MM.1S (cell line): ENCODE results near the gene RUNX2.

Experiments
- DNase-seq: peaks from one replicate; pipeline ENCODE4 v3.0.0-alpha.2; 2015
- H2AFZ ChIP-seq: fragments of 300-600 bp; sonication (generic); 2 replicates; pipeline ENCODE4 v1.6.0; 2016; ENCODE audit warnings: antibody characterized with exemption, low read length
- H3F3A ChIP-seq: fragments of 300-600 bp; sonication (generic); 2 replicates; pipeline ENCODE4 v1.6.1; 2016; ENCODE audit warnings: mild to moderate bottlenecking, antibody characterized with exemption, low read length, moderate library complexity, mixed read lengths; ENCODE audit not compliant: insufficient read depth
- H3K27ac ChIP-seq: fragments of 300-600 bp; sonication (generic); 2 replicates; pipeline ENCODE4 v1.5.1; 2016; ENCODE audit warnings: mild to moderate bottlenecking, low read length
- H3K27me3 ChIP-seq: fragments of 300-600 bp; sonication (generic); replicated peaks from 2 replicates; pipeline ENCODE4 v1.6.0; 2016; ENCODE audit warnings: low read length; ENCODE audit not compliant: insufficient read depth
- H3K36me3 ChIP-seq: fragments of 300-600 bp; sonication (generic); replicated peaks from 2 replicates; pipeline ENCODE4 v1.6.1; 2016; ENCODE audit warnings: mild to moderate bottlenecking, low read length, mixed read lengths; ENCODE audit not compliant: insufficient read depth
- H3K4me1 ChIP-seq: fragments of 300-600 bp; sonication (generic); 2 replicates; pipeline ENCODE4 v1.6.1; 2016; ENCODE audit warnings: low read length, mixed read lengths
- H3K4me2 ChIP-seq: fragments of 300-600 bp; sonication (generic); 2 replicates; pipeline ENCODE4 v1.6.0; 2016; ENCODE audit warnings: low read depth, low read length
- H3K4me3 ChIP-seq: fragments of 300-600 bp; sonication (generic); 2 replicates; pipeline ENCODE4 v1.5.1; 2016; ENCODE audit warnings: low read length, mixed read lengths
- H3K79me2 ChIP-seq: fragments of 300-600 bp; sonication (generic); 2 replicates; pipeline ENCODE4 v1.6.1; 2016; ENCODE audit warnings: mixed run types, low read length, mixed read lengths
- H3K9ac ChIP-seq: fragments of 300-600 bp; sonication (generic); 2 replicates; pipeline ENCODE4 v1.6.1; 2016; ENCODE audit warnings: low read length, mixed read lengths
- H3K9me2 ChIP-seq: fragments of 300-600 bp; sonication (generic); replicated peaks from 2 replicates; pipeline ENCODE4 v1.6.1; 2016; ENCODE audit warnings: mild to moderate bottlenecking, low read length, mixed read lengths; ENCODE audit not compliant: insufficient read depth
- H3K9me3 ChIP-seq: fragments of 300-600 bp; sonication (generic); replicated peaks from 2 replicates; pipeline ENCODE4 v1.6.1; 2016; ENCODE audit warnings: mild to moderate bottlenecking, low read length, mixed read lengths; ENCODE audit not compliant: insufficient read depth
- H4K20me1 ChIP-seq: fragments of 300-600 bp; sonication (generic); 2 replicates; pipeline ENCODE4 v1.6.1; 2016; ENCODE audit warnings: mild to moderate bottlenecking, low read length, moderate library complexity, mixed read lengths; ENCODE audit not compliant: insufficient read depth
- EZH2 ChIP-seq: fragments of 300-600 bp; sonication (generic); optimal IDR thresholded peaks from 2 replicates; pipeline ENCODE3; 2017; ENCODE audit warnings: low read depth, mild to moderate bottlenecking, antibody characterized with exemption, low read length, mixed read lengths
- EZH2phosphoT487 ChIP-seq: fragments of 300-600 bp; sonication (generic); IDR thresholded peaks from 2 replicates; pipeline ENCODE4 v1.6.1; 2018; ENCODE audit warnings: antibody characterized with exemption, low read length
- TF ChIP-seq, protein P1 (sequence below): fragments of 300-600 bp; sonication (generic); IDR thresholded peaks from 2 replicates; pipeline ENCODE4 v1.5.1; 2016; ENCODE audit warnings: antibody characterized with exemption, low read length, mixed read lengths

The RUNX2 gene

DNA sequence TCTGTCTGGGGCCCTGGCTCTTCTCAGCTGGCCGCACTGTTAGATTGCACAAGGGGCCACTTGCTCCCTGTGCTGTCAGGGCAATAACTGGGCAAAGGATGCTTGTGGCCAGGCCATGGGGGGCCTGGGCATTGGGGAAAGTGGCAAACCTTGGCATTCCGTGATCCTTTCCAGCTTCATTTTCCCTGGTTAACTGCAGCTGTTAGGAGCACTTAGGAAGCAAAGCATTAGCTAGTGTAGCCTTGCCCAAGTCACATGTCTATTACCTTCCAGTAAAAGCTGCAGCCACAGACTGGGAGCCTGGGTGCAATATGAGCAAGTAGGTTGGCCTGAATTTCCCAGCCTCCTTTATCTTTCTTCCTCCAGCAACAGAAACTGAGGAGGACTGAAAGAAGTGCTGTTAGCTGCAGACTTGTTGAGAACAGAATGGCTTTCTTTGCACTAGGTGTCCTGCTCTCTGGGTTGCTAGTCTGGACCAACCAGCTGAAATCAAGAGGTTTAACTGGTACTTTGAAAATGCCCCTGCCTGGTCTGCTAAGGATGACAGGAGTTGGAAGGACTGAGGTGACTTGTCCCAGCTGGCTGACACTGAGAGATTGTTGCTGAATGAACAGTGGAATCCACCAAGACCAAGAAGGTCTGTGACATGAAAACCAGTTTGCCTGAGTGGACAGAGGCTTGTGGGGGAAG lies 361.9 kb downstream of the RUNX2 start:
- no peak overlapping the region for H3K9ac ChIP-seq
- TF ChIP-seq, protein P1, sequence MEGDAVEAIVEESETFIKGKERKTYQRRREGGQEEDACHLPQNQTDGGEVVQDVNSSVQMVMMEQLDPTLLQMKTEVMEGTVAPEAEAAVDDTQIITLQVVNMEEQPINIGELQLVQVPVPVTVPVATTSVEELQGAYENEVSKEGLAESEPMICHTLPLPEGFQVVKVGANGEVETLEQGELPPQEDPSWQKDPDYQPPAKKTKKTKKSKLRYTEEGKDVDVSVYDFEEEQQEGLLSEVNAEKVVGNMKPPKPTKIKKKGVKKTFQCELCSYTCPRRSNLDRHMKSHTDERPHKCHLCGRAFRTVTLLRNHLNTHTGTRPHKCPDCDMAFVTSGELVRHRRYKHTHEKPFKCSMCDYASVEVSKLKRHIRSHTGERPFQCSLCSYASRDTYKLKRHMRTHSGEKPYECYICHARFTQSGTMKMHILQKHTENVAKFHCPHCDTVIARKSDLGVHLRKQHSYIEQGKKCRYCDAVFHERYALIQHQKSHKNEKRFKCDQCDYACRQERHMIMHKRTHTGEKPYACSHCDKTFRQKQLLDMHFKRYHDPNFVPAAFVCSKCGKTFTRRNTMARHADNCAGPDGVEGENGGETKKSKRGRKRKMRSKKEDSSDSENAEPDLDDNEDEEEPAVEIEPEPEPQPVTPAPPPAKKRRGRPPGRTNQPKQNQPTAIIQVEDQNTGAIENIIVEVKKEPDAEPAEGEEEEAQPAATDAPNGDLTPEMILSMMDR = no peak
- TF ChIP-seq EZH2phosphoT487 (no peak), EZH2 (no peak)
- no peaks in the 10 kb centered on the region for H3K9me3 ChIP-seq
- H3F3A ChIP-seq = no peaks in the 10 kb centered on the region
- H3K79me2 ChIP-seq = no peaks in the 10 kb centered on the region
- H3K27ac ChIP-seq = no peak overlapping the region
- no peaks in the 10 kb centered on the region for H3K27me3 ChIP-seq
- H3K4me3 ChIP-seq = no peak overlapping the region
- no peak for DNase-seq
- no peak overlapping the region for H2AFZ ChIP-seq
- H3K4me2 ChIP-seq = no peak overlapping the region
- no peaks in the 10 kb centered on the region for H3K4me1 ChIP-seq
- no peaks in the 10 kb centered on the region for H4K20me1 ChIP-seq
- H3K36me3 ChIP-seq = no peaks in the 10 kb centered on the region
- H3K9me2 ChIP-seq = no peaks in the 10 kb centered on the region

DNA sequence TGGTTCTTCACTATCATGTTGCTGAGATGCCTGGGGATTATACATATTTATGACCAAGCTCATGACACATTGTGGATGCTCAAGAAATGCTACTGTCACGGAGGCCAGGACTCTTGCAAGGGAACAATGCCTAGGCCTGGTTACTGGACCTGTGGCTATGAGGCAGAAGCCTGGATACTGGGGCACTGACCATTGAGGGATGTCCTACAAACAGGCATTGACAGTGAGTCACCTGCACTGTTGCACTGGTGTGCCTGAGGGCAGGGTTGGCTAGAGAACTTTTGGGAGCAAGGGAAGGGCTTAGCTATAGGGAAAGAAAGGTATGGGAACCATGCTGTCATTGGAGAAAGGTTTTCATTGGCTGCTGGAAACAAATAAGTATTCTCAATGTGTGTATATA lies 362.7 kb downstream of the RUNX2 start:
- Histone ChIP-seq H3K9me3 (no peaks in the 10 kb centered on the region), H3K27ac (no peak overlapping the region), H3K4me2 (no peak overlapping the region), H3K27me3 (no peaks in the 10 kb centered on the region), H3K4me1 (no peaks in the 10 kb centered on the region), H3K36me3 (no peaks in the 10 kb centered on the region), H4K20me1 (no peaks in the 10 kb centered on the region), H3K79me2 (no peaks in the 10 kb centered on the region), H3F3A (no peaks in the 10 kb centered on the region), H2AFZ (no peak overlapping the region), H3K9me2 (no peaks in the 10 kb centered on the region), H3K9ac (no peak overlapping the region), H3K4me3 (no peak overlapping the region)
- DNase-seq = no peak
- TF ChIP-seq EZH2 (no peak), EZH2phosphoT487 (no peak)
- TF ChIP-seq, protein P1 = no peak

DNA sequence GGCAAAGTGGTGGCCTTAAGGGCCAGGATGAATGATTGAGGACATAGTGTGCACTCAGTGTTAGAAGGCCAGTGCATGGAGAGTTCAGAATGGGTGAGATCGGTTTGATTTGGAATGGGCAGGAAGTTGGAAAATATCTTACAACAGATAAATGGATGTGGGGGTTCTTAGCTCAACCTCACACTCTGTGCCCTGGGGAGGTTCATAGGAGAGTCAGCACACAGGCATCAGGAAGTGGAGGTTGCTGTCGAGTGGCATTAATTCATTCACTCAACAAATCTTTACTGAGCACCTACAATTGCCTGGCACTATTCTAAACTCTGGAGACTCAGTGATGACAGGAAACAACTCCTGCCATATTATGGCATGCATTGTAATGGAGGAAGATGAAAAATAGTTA lies 363.3 kb downstream of the RUNX2 start:
- no peaks in the 10 kb centered on the region for H3K27me3 ChIP-seq
- no peak overlapping the region for H3K9ac ChIP-seq
- no peaks in the 10 kb centered on the region for H3K9me2 ChIP-seq
- H4K20me1 ChIP-seq = no peaks in the 10 kb centered on the region
- H2AFZ ChIP-seq = no peak overlapping the region
- TF ChIP-seq, protein P1 = no peak
- TF ChIP-seq EZH2 (no peak), EZH2phosphoT487 (no peak)
- H3K79me2 ChIP-seq = no peaks in the 10 kb centered on the region
- no peaks in the 10 kb centered on the region for H3K4me1 ChIP-seq
- no peaks in the 10 kb centered on the region for H3F3A ChIP-seq
- H3K9me3 ChIP-seq = no peaks in the 10 kb centered on the region
- no peak overlapping the region for H3K27ac ChIP-seq
- DNase-seq = no peak
- H3K4me3 ChIP-seq = no peak overlapping the region
- H3K4me2 ChIP-seq = no peak overlapping the region
- no peaks in the 10 kb centered on the region for H3K36me3 ChIP-seq
